ENCODE data around the gene DOK6. TPM values are rescaled to one million over a fixed set of nuclear protein-coding genes. Genes with fewer than 3 reads are reported as not detected.

The DOK6 gene
- total and polyA plus RNA-seq, 10 of the 15 experiments (the other 5 are each of a cell fraction or from before 2014, with no cell fraction given) = 0.01 to 0.09 (median 0.04) TPM; not detected in 4

- Histone ChIP-seq H2AFZ (ENCODE audit: control insufficient read depth, low read depth, low read length) (no peak overlapping the region), H3K36me3 (ENCODE audit: control insufficient read depth in 2 of 2, insufficient read depth in 2 of 2, low read length in 1 of 2) (no peaks in the 10 kb centered on the region), H3K4me2 (ENCODE audit: control insufficient read depth, insufficient read depth) (no peak overlapping the region), H4K20me1 (ENCODE audit: control insufficient read depth, insufficient read depth) (no peaks in the 10 kb centered on the region), H3K9me3 (replicated peaks; ENCODE audit: control insufficient read depth, insufficient read depth, low read length) (no peaks in the 10 kb centered on the region), H3K9ac (ENCODE audit: control insufficient read depth, insufficient read depth, low read length) (no peak overlapping the region), H3K27ac (ENCODE audit: control insufficient read depth, insufficient read depth) (no peak overlapping the region), H3K79me2 (ENCODE audit: control insufficient read depth, insufficient read depth, low read length) (no peaks in the 10 kb centered on the region), H3K27me3 (replicated peaks in 1 of 2; ENCODE audit: control insufficient read depth in 2 of 2, insufficient read depth in 2 of 2, low read length in 1 of 2) (no peaks in the 10 kb centered on the region), H3K4me1 (ENCODE audit: control insufficient read depth, insufficient read depth, low read length) (no peaks in the 10 kb centered on the region), H3K4me3 (no peak overlapping the region)
- CTCF ChIA-PET = interaction anchor here (0.6 to 1.9 kb wide), 2 partner anchors 116 to 155 kb away, joined by 3 to 5 read pairs; no protein-coding TSS in a partner anchor
- 56% methylated on average over 5 of the region's 5 CpGs for WGBS (ENCODE audit: insufficient coverage, insufficient replicate concordance, low lambda C conversion rate, missing lambda C conversion rate)
- RAD21 ChIA-PET (ENCODE audit: unreplicated experiment) = no interaction called here
- SMC1A ChIA-PET (ENCODE audit: uncharacterized antibody, unreplicated experiment) = interaction anchor here (0.8 kb wide), 1 partner anchor 134 kb away, joined by 3 read pairs; no protein-coding TSS in a partner anchor
- intact Hi-C loops (cut with micrococcal nuclease; ENCODE audit: unreplicated experiment) (no loop called here), in situ Hi-C loops (cut with MboI) (no loop called here)
- DNase-seq (ENCODE audit: low read depth, low spot score) (no peak), ATAC-seq (no peak), FAIRE-seq (no peak)
- no TSS peak for BruUV-seq (replicated peaks)
- POLR2A ChIA-PET = no interaction called here
- no peak for TF ChIP-seq PML (IDR thresholded peaks at IDR 0.05; ENCODE audit: low read length)
- no peak for TF ChIP-seq IRF5 (IDR thresholded peaks at IDR 0.05; ENCODE audit: borderline replicate concordance)
- TF ChIP-seq BCLAF1 (IDR thresholded peaks at IDR 0.05) = no peak
- no peak for TF ChIP-seq MYC (IDR thresholded peaks at IDR 0.05; ENCODE audit: insufficient read depth, insufficient read length, insufficient replicate concordance, low read length, severe bottlenecking)
- no peak for TF ChIP-seq SPI1 (IDR thresholded peaks at IDR 0.05; ENCODE audit: borderline replicate concordance, insufficient read depth, low read depth, low read length)
- TF ChIP-seq, protein P1, sequence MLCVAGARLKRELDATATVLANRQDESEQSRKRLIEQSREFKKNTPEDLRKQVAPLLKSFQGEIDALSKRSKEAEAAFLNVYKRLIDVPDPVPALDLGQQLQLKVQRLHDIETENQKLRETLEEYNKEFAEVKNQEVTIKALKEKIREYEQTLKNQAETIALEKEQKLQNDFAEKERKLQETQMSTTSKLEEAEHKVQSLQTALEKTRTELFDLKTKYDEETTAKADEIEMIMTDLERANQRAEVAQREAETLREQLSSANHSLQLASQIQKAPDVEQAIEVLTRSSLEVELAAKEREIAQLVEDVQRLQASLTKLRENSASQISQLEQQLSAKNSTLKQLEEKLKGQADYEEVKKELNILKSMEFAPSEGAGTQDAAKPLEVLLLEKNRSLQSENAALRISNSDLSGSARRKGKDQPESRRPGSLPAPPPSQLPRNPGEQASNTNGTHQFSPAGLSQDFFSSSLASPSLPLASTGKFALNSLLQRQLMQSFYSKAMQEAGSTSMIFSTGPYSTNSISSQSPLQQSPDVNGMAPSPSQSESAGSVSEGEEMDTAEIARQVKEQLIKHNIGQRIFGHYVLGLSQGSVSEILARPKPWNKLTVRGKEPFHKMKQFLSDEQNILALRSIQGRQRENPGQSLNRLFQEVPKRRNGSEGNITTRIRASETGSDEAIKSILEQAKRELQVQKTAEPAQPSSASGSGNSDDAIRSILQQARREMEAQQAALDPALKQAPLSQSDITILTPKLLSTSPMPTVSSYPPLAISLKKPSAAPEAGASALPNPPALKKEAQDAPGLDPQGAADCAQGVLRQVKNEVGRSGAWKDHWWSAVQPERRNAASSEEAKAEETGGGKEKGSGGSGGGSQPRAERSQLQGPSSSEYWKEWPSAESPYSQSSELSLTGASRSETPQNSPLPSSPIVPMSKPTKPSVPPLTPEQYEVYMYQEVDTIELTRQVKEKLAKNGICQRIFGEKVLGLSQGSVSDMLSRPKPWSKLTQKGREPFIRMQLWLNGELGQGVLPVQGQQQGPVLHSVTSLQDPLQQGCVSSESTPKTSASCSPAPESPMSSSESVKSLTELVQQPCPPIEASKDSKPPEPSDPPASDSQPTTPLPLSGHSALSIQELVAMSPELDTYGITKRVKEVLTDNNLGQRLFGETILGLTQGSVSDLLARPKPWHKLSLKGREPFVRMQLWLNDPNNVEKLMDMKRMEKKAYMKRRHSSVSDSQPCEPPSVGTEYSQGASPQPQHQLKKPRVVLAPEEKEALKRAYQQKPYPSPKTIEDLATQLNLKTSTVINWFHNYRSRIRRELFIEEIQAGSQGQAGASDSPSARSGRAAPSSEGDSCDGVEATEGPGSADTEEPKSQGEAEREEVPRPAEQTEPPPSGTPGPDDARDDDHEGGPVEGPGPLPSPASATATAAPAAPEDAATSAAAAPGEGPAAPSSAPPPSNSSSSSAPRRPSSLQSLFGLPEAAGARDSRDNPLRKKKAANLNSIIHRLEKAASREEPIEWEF (IDR thresholded peaks at IDR 0.05; ENCODE audit: insufficient replicate concordance, low read depth, low read length) = no peak
- no peak for TF ChIP-seq KAT2A (conservative IDR thresholded peaks at IDR 0.05; ENCODE audit: control insufficient read depth, low read depth, low read length)
- TF ChIP-seq TAF1 (IDR thresholded peaks at IDR 0.05; ENCODE audit: borderline replicate concordance, low read depth, low read length) = no peak
- no peak for TF ChIP-seq RAD21 (IDR thresholded peaks at IDR 0.05; ENCODE audit: insufficient read depth, low read depth, low read length)
- TF ChIP-seq ZNF622 (IDR thresholded peaks at IDR 0.05) = no peak
- TF ChIP-seq, protein P2, sequence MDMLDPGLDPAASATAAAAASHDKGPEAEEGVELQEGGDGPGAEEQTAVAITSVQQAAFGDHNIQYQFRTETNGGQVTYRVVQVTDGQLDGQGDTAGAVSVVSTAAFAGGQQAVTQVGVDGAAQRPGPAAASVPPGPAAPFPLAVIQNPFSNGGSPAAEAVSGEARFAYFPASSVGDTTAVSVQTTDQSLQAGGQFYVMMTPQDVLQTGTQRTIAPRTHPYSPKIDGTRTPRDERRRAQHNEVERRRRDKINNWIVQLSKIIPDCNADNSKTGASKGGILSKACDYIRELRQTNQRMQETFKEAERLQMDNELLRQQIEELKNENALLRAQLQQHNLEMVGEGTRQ (IDR thresholded peaks at IDR 0.05; ENCODE audit: borderline replicate concordance, low read depth, low read length) = no peak
- TF ChIP-seq IKZF2 (IDR thresholded peaks at IDR 0.05) = no peak
- no peak for TF ChIP-seq MTA2 (IDR thresholded peaks at IDR 0.05; ENCODE audit: low read depth)
- TF ChIP-seq MXI1 (IDR thresholded peaks at IDR 0.05; ENCODE audit: low read depth, low read length) = no peak
Observed at GRCh38 chr18:69843015-69843414, 442.3 kb downstream of the DOK6 start.
